Neuronal stem cell (in vitro differentiated cells): ENCODE results near the gene HNRNPUL2.

Experiments used
- DNase-seq: peaks from one replicate; pipeline ENCODE4 v3.0.0-alpha.2; 2013; ENCODE audit warnings: low spot score
- H2AFZ ChIP-seq: one replicate; pipeline ENCODE4 v1.6.1; 2013; ENCODE audit warnings: mild to moderate bottlenecking, low read length, inconsistent platforms
- H2AK5ac ChIP-seq: 2 replicates; pipeline ENCODE4 v1.6.1; 2013; ENCODE audit warnings: low read depth, mild to moderate bottlenecking, inconsistent platforms, low read length, moderate library complexity, mixed read lengths
- H2BK120ac ChIP-seq: 2 replicates; pipeline ENCODE4 v1.6.1; 2013; ENCODE audit warnings: low read depth, mild to moderate bottlenecking, inconsistent platforms, low read length, moderate library complexity, mixed read lengths
- H2BK12ac ChIP-seq: one replicate; pipeline ENCODE4 v1.6.1; 2013; ENCODE audit warnings: low read length, inconsistent platforms
- H2BK15ac ChIP-seq: 2 replicates; pipeline ENCODE4 v1.6.1; 2013; ENCODE audit warnings: mild to moderate bottlenecking, low read length, inconsistent platforms, mixed read lengths
- H2BK5ac ChIP-seq: one replicate; pipeline ENCODE4 v1.6.1; 2013; ENCODE audit warnings: inconsistent platforms, mild to moderate bottlenecking, low read length, moderate library complexity
- H3K14ac ChIP-seq: one replicate; pipeline ENCODE4 v1.6.1; 2013; ENCODE audit warnings: low read length, inconsistent platforms
- H3K18ac ChIP-seq: 2 replicates; pipeline ENCODE4 v1.6.1; 2013; ENCODE audit warnings: low read length, inconsistent platforms
- H3K23ac ChIP-seq: 2 replicates; pipeline ENCODE4 v1.6.1; 2013; ENCODE audit warnings: low read depth, mild to moderate bottlenecking, mixed read lengths, low read length, inconsistent platforms; ENCODE audit not compliant: poor library complexity
- H3K27ac ChIP-seq: replicated peaks from 3 replicates; pipeline ENCODE4 v1.5.1; 2013; ENCODE audit warnings: low read length, inconsistent platforms
- H3K27me3 ChIP-seq, 3 experiments: 2 replicates each; pipeline ENCODE4 v1.6.1; 2013; ENCODE audit warnings: low read length in 3 of 3, mild to moderate bottlenecking in 2 of 3, inconsistent platforms in 1 of 3, low read depth in 1 of 3, mixed read lengths in 1 of 3, moderate library complexity in 1 of 3; ENCODE audit not compliant: control insufficient read depth in 3 of 3, insufficient read depth in 3 of 3
- H3K36me3 ChIP-seq, 2 donors: replicated peaks in 1 of 2; 2 replicates each; pipeline ENCODE4 v1.6.1; 2013; ENCODE audit warnings: low read length in 2 of 2; ENCODE audit not compliant: control insufficient read depth in 2 of 2, insufficient read depth in 2 of 2
- H3K4ac ChIP-seq: 2 replicates; pipeline ENCODE4 v1.6.1; 2013; ENCODE audit warnings: inconsistent platforms, mild to moderate bottlenecking, low read length, moderate library complexity
- H3K4me1 ChIP-seq, 2 donors: 1 replicate in 1 of 2; 2 replicates in 1 of 2; pipeline ENCODE4 v1.6.1; 2013; ENCODE audit warnings: low read length in 2 of 2, low read depth in 1 of 2; ENCODE audit not compliant: control insufficient read depth in 2 of 2, insufficient read depth in 1 of 2
- H3K4me2 ChIP-seq: one replicate; pipeline ENCODE4 v1.6.1; 2013; ENCODE audit warnings: mild to moderate bottlenecking, low read length, inconsistent platforms; ENCODE audit not compliant: insufficient read depth, poor library complexity, severe bottlenecking
- H3K4me3 ChIP-seq, 2 donors: 2 replicates each; pipeline ENCODE4 v1.5.1; 2013; ENCODE audit warnings: low read length in 2 of 2, mild to moderate bottlenecking in 2 of 2, inconsistent platforms in 1 of 2, moderate library complexity in 1 of 2
- H3K79me1 ChIP-seq: one replicate; pipeline ENCODE4 v1.6.1; 2013; ENCODE audit warnings: low read depth, mild to moderate bottlenecking, inconsistent platforms, low read length, moderate library complexity
- H3K9ac ChIP-seq: one replicate; pipeline ENCODE4 v1.6.1; 2013; ENCODE audit warnings: mild to moderate bottlenecking, low read depth, low read length, inconsistent platforms; ENCODE audit not compliant: poor library complexity
- H3K9me3 ChIP-seq, 2 donors: replicated peaks in 1 of 2; 2 replicates each; pipeline versions ENCODE3 to v1.6.1; 2013; ENCODE audit warnings: low read length in 2 of 2, mild to moderate bottlenecking in 2 of 2, inconsistent platforms in 1 of 2, low read depth in 1 of 2, mixed read lengths in 1 of 2, moderate library complexity in 1 of 2; ENCODE audit not compliant: control insufficient read depth in 2 of 2, insufficient read depth in 1 of 2
- H4K8ac ChIP-seq: one replicate; pipeline ENCODE4 v1.6.1; 2013; ENCODE audit warnings: low read depth, mild to moderate bottlenecking, inconsistent platforms, low read length, moderate library complexity
- H4K91ac ChIP-seq: one replicate; pipeline ENCODE4 v1.6.1; 2013; ENCODE audit warnings: low read length, low read depth, mild to moderate bottlenecking, inconsistent platforms; ENCODE audit not compliant: poor library complexity
- WGBS, 2 donors: extraction: QIAGEN DNeasy Blood & Tissue Kit; methylation state at CpG; one replicate each; pipeline ENCODE4 v1.1.7; 2013; ENCODE audit warnings: missing lambda C conversion rate in 2 of 2, mixed read lengths in 1 of 2; ENCODE audit not compliant: insufficient read length in 2 of 2, insufficient replicate concordance in 1 of 2; ENCODE audit errors: extremely low coverage in 2 of 2; 5-methylcytosine and 5-hydroxymethylcytosine counted together

The HNRNPUL2 gene

GRCh38 chr11:62724171-62724570 lies 3.1 kb downstream of the HNRNPUL2 start:
- Histone ChIP-seq H3K36me3 (peaks cover 36 to 72% of the 10 kb centered on the region in 2 donors), H2BK5ac (no peak overlapping the region), H3K4ac (no peak overlapping the region), H3K27ac (no peak overlapping the region), H2BK12ac (no peak overlapping the region), H2AFZ (no peak overlapping the region), H2BK15ac (no peak overlapping the region), H3K14ac (no peak overlapping the region), H3K4me2 (no peak overlapping the region), H4K91ac (no peak overlapping the region), H3K4me1 (peaks cover 0 to 13% of the 10 kb centered on the region in 2 donors), H3K23ac (no peak overlapping the region), H3K9ac (no peak overlapping the region), H3K18ac (no peak overlapping the region), H2AK5ac (no peak overlapping the region), H2BK120ac (no peak overlapping the region), H3K27me3 (no peaks in the 10 kb centered on the region), H3K79me1 (no peaks in the 10 kb centered on the region), H3K9me3 (no peaks in the 10 kb centered on the region), H3K4me3 (no peak overlapping the region), H4K8ac (no peak overlapping the region)
- no peak for DNase-seq
- WGBS, 2 donors = no CpG with 5 or more reads among the region's 8 CpGs

- Histone ChIP-seq H3K36me3 (peaks cover 45 to 93% of the 10 kb centered on the region in 2 donors), H3K23ac (no peak overlapping the region), H2BK15ac (no peak overlapping the region), H2AK5ac (no peak overlapping the region), H3K79me1 (no peaks in the 10 kb centered on the region), H4K91ac (no peak overlapping the region), H3K4me3 (no peak overlapping the region), H2BK12ac (no peak overlapping the region), H4K8ac (no peak overlapping the region), H3K4me2 (no peak overlapping the region), H2BK120ac (no peak overlapping the region), H3K9ac (no peak overlapping the region), H3K9me3 (no peaks in the 10 kb centered on the region), H3K14ac (no peak overlapping the region), H3K4ac (no peak overlapping the region), H3K27me3 (no peaks in the 10 kb centered on the region), H3K27ac (no peak overlapping the region), H2AFZ (no peak overlapping the region), H3K18ac (no peak overlapping the region), H3K4me1 (peaks cover 0 to 13% of the 10 kb centered on the region in 2 donors), H2BK5ac (no peak overlapping the region)
- DNase-seq = no peak
- WGBS, 2 donors = no CpG with 5 or more reads among the region's 7 CpGs
These were observed 5.3 kb downstream of the HNRNPUL2 start for GRCh38 chr11:62721994-62722393.

- no peaks in the 10 kb centered on the region for H3K79me1 ChIP-seq
- no CpG with 5 or more reads among the region's 2 CpGs for WGBS, 2 donors
- no peak overlapping the region for H3K27ac ChIP-seq
- DNase-seq = no peak
- H3K4me1 ChIP-seq = peaks cover 0 to 4% of the 10 kb centered on the region in 2 donors
- H3K9me3 ChIP-seq = no peaks in the 10 kb centered on the region
- H3K36me3 ChIP-seq = peaks cover 64 to 99% of the 10 kb centered on the region in 2 donors
- H3K14ac ChIP-seq = no peak overlapping the region
- H2BK15ac ChIP-seq = no peak overlapping the region
- no peak overlapping the region for H3K9ac ChIP-seq
- no peak overlapping the region for H3K23ac ChIP-seq
- no peak overlapping the region for H3K4me2 ChIP-seq
- H4K91ac ChIP-seq = no peak overlapping the region
- no peak overlapping the region for H2AK5ac ChIP-seq
- no peak overlapping the region for H2BK12ac ChIP-seq
- H2BK5ac ChIP-seq = no peak overlapping the region
- H3K4me3 ChIP-seq = no peak overlapping the region
- H2AFZ ChIP-seq = no peak overlapping the region
- H3K4ac ChIP-seq = no peak overlapping the region
- H3K27me3 ChIP-seq = no peaks in the 10 kb centered on the region
- no peak overlapping the region for H4K8ac ChIP-seq
- no peak overlapping the region for H3K18ac ChIP-seq
- H2BK120ac ChIP-seq = no peak overlapping the region
These were observed 7.8 kb downstream of the HNRNPUL2 start for GRCh38 chr11:62719302-62719978.

- H2AK5ac ChIP-seq = no peak overlapping the region
- H3K4me1 ChIP-seq = no peaks in the 10 kb centered on the region
- peaks cover 58 to 99% of the 10 kb centered on the region in 2 donors for H3K36me3 ChIP-seq
- no peaks in the 10 kb centered on the region for H3K27me3 ChIP-seq
- no peak overlapping the region for H3K14ac ChIP-seq
- H4K91ac ChIP-seq = no peak overlapping the region
- no peak overlapping the region for H3K18ac ChIP-seq
- H3K4me2 ChIP-seq = no peak overlapping the region
- no peaks in the 10 kb centered on the region for H3K9me3 ChIP-seq
- no peak overlapping the region for H3K27ac ChIP-seq
- H3K4ac ChIP-seq = no peak overlapping the region
- no peak for DNase-seq
- H2BK15ac ChIP-seq = no peak overlapping the region
- no peak overlapping the region for H4K8ac ChIP-seq
- H2BK5ac ChIP-seq = no peak overlapping the region
- no peak overlapping the region for H3K4me3 ChIP-seq
- H3K23ac ChIP-seq = no peak overlapping the region
- H2BK120ac ChIP-seq = no peak overlapping the region
- no peak overlapping the region for H2AFZ ChIP-seq
- WGBS, 2 donors = no CpG with 5 or more reads among the region's 11 CpGs
- no peak overlapping the region for H3K9ac ChIP-seq
- H3K79me1 ChIP-seq = no peaks in the 10 kb centered on the region
- H2BK12ac ChIP-seq = no peak overlapping the region
These were observed 10.4 kb downstream of the HNRNPUL2 start for GRCh38 chr11:62716816-62717215.
